Heart right ventricle (tissue), 16 donors: ENCODE data around the gene ILF2. TPM values are rescaled to one million over a fixed set of nuclear protein-coding genes. Genes with fewer than 3 reads are reported as not detected.

Experiments
- ATAC-seq, 8 donors: fragments of 200-7000 bp; cut with Tn5 transposase; one replicate each; pipeline ENCODE4 v1.9.1; 2020; ENCODE audit warnings: mild to moderate bottlenecking in 8 of 8, moderate library complexity in 8 of 8, moderate number of reproducible peaks in 1 of 8
- DNase-seq, 2 donors: peaks; one replicate each; pipeline ENCODE4 v3.0.0-alpha.2; 2020
- H3K27ac ChIP-seq, 10 donors: fragments of 200-600 bp; sonication (generic) in 2 of 10; one replicate each; pipeline versions ENCODE4 v1.5.0 to v1.8.0; 2020 to 2022; ENCODE audit warnings: mild to moderate bottlenecking in 3 of 10
- H3K27me3 ChIP-seq, 7 donors: fragments of 200-600 bp; one replicate each; pipeline ENCODE4 v1.8.0; 2021 to 2022; ENCODE audit warnings: mild to moderate bottlenecking in 2 of 7
- H3K36me3 ChIP-seq, 9 donors: fragments of 200-600 bp; sonication (generic) in 1 of 9; one replicate each; pipeline versions ENCODE4 v1.5.0 to v1.8.0; 2020 to 2022; ENCODE audit warnings: mild to moderate bottlenecking in 2 of 9
- H3K4me1 ChIP-seq, 9 donors: fragments of 200-600 bp; sonication (generic) in 1 of 9; one replicate each; pipeline versions ENCODE4 v1.5.0 to v1.8.0; 2020 to 2022; ENCODE audit warnings: mild to moderate bottlenecking in 4 of 9
- H3K4me3 ChIP-seq, 10 donors: fragments of 200-600 bp; sonication (generic) in 2 of 10; one replicate each; pipeline versions ENCODE4 v1.5.0 to v1.8.0; 2020 to 2022; ENCODE audit warnings: mild to moderate bottlenecking in 7 of 10, moderate library complexity in 2 of 10
- H3K9me3 ChIP-seq, 11 donors: fragments of 200-600 bp in 10 of 11; sonication (generic) in 2 of 11; one replicate each; pipeline versions ENCODE4 v1.5.0 to v1.8.0; 2013 to 2022; ENCODE audit warnings: mild to moderate bottlenecking in 2 of 11, control low read depth in 1 of 11, moderate library complexity in 1 of 11
- CTCF ChIP-seq, 9 donors: fragments of 200-600 bp; sonication (generic) in 2 of 9; IDR thresholded peaks; one replicate each; pipeline versions ENCODE4 v1.5.0 to v1.8.0; 2021 to 2022; ENCODE audit warnings: antibody characterized with exemption in 9 of 9, mild to moderate bottlenecking in 5 of 9, moderate library complexity in 1 of 9
- WGBS, 2 donors: extraction: QIAGEN DNeasy Blood & Tissue Kit; methylation state at CpG; one replicate each; pipeline ENCODE4 v1.1.7; 2013; ENCODE audit warnings: inconsistent platforms in 1 of 2; 5-methylcytosine and 5-hydroxymethylcytosine counted together
- intact Hi-C, 10 donors: fragments of 100-400 bp; cut with DNase I; formaldehyde crosslinking; loops; one replicate each; pipeline versions ENCODE4 v1.11.1 to v1.14.2; 2022
- polyA plus RNA-seq, 2 donors: library from polyadenylated mRNA; stranded (reverse); fragments of 200-250 nt; gene quantifications; one replicate each; pipeline ENCODE4 v1.2.3, GENCODE V29; 2013
- total RNA-seq, 10 donors: library from RNA; stranded (reverse); fragmentation: NEBNext Ultra II Directional in 3 of 10; extraction: Animal tissue kit (Norgen Biotek cat#: 25700) in 3 of 10; gene quantifications; one replicate each; pipeline versions ENCODE4 v1.2.1 to v1.2.4, GENCODE V29; 2021 to 2023
- donor health status: Arrhythmogenic right ventricular cardiomyopathy.
- donor health status: ischemic (EF 13 %, LVEDD 7.1; RV severe dilation, severe dysfunction).
- donor health status: healthy with polysubstance abuse.
- donor health status: DM: no; HTN: yes; CAD: no.
- donor health status: DM: no; HTN: no; CAD: no.
- donor health status: ischemic (EF 25% LVEDD 6.9; RV normal size, moderate dysfunction).
- donor health status: ischemic (EF 25% LVEDD 5.7; RV mildly dilated, moderate dysfunction).
- donor health status: healthy.
- donor health status: DM: yes; HTN: yes; CAD: no.
- donor health status: Ischemic cardiomyopathy.
- donor health status: ischemic (EF 35%, LVEDD 5.7; RV mildly dilated, moderate dysfunction).
- donor health status: nonischemic (EF 11% LVEDD 7.7; RV severe dilation, severe dysfunction).
- donor health status: DM: yes; HTN: yes; CAD: no.
- donor health status: PGD.
- donor health status: ischemic (EF 29% LVEDD 5.4; RV normal size, mild dysfunction).
- donor health status: nonischemic (EF 23%, LVEDD 6.1; RV moderate dilation, normal function).

ILF2 gene
- total and polyA plus RNA-seq, 12 donors: 17.3 to 114 (median 70.8) TPM

GRCh38 chr1:153616917-153617311 is 53.9 kb downstream of the ILF2 start:
- DNase-seq: peak in 1 of 2 donors; percentile 51

GRCh38 chr1:153616144-153616916 is 54.5 kb downstream of the ILF2 start, which contains the start of gene S100A14:
TSS of gene S100A14 (minus strand) at chr1:153616325. CDS start at chr1:153615858, 467 bp downstream.
- DNase-seq: peak in 1 of 2 donors; percentile 42
- WGBS, 2 donors: 59 to 63% methylated on average over 10 of the region's 10 CpGs
- peak within 1 kb of the TSS in 9 of 10 donors; percentile 26 to 70 (median 59) for H3K27ac ChIP-seq

More at GRCh38 chr1:153616917-153617311, 53.9 kb downstream of the ILF2 start:
- peak; percentile 13 to 63 (median 38) for ATAC-seq
- Histone ChIP-seq H3K27me3 (no peaks in the 10 kb centered on the region), H3K4me3 (no peak overlapping the region), H3K9me3 (no peaks in the 10 kb centered on the region), H3K36me3 (peaks cover 0 to 38% (median 13%) of the 10 kb centered on the region in 9 donors), H3K4me1 (peaks cover 5 to 30% (median 21%) of the 10 kb centered on the region in 9 donors), H3K27ac (peak overlapping the region in 9 of 10 donors; percentile 26 to 70 (median 59))
- TF ChIP-seq CTCF (IDR thresholded peaks at IDR 0.05): no peak
- WGBS, 2 donors: 74% methylated on average over 5 of the region's 5 CpGs
- intact Hi-C loops: loop anchor here in 7 of 10 donors (1.0 to 10.0 kb wide), 6 partner anchors 40 to 105 kb away; partner anchors contain the start of gene S100A6 (in 1 of the 7)

GRCh38 chr1:153615406-153615805 is 55.4 kb downstream of the ILF2 start:
- H3K4me3 ChIP-seq: no peak overlapping the region
- no peaks in the 10 kb centered on the region for H3K9me3 ChIP-seq
- DNase-seq (no peak), ATAC-seq (no peak)
- no peak for TF ChIP-seq CTCF (IDR thresholded peaks at IDR 0.05)
- H3K27ac ChIP-seq: no peak overlapping the region
- WGBS, 2 donors: 96 to 97% methylated on average over 2 of the region's 2 CpGs
- intact Hi-C loops: loop anchor here in 7 of 10 donors (5.0 to 10.0 kb wide), 4 partner anchors 38 to 103 kb away; partner anchors contain the start of gene S100A6 (in 1 of the 7)
- H3K4me1 ChIP-seq: peaks cover 5 to 44% (median 29%) of the 10 kb centered on the region in 9 donors
- H3K36me3 ChIP-seq: peaks cover 0 to 25% (median 13%) of the 10 kb centered on the region in 9 donors
- H3K27me3 ChIP-seq: no peaks in the 10 kb centered on the region

More at GRCh38 chr1:153616144-153616916, 54.5 kb downstream of the ILF2 start, which contains the start of gene S100A14:
- Histone ChIP-seq H3K4me3 (no peak within 1 kb of the TSS), H3K9me3 (no peaks in the 10 kb centered on the region), H3K27me3 (no peaks in the 10 kb centered on the region), H3K36me3 (peaks cover 0 to 34% (median 13%) of the 10 kb centered on the region in 9 donors), H3K4me1 (peaks cover 5 to 34% (median 23%) of the 10 kb centered on the region in 9 donors)
- no peak for TF ChIP-seq CTCF (IDR thresholded peaks at IDR 0.05)
- intact Hi-C loops: loop anchor here in 7 of 10 donors (2.0 to 10.0 kb wide), 5 partner anchors 39 to 104 kb away; partner anchors contain the start of gene S100A6 (in 1 of the 7)
- ATAC-seq: peak in 6 of 8 donors; percentile 8 to 47 (median 33)

GRCh38 chr1:153614906-153615305 is 55.9 kb downstream of the ILF2 start:
- H3K4me1 ChIP-seq: peaks cover 6 to 49% (median 34%) of the 10 kb centered on the region in 9 donors
- ATAC-seq: no peak
- intact Hi-C loops: loop anchor here in 8 of 10 donors (5.0 to 10.0 kb wide), 5 partner anchors 38 to 103 kb away; partner anchors contain the start of gene S100A6 (in 1 of the 8)
- no peak overlapping the region for H3K4me3 ChIP-seq
- no peaks in the 10 kb centered on the region for H3K27me3 ChIP-seq
- no peaks in the 10 kb centered on the region for H3K9me3 ChIP-seq
- H3K27ac ChIP-seq: no peak overlapping the region
- peaks cover 0 to 20% (median 9%) of the 10 kb centered on the region in 9 donors for H3K36me3 ChIP-seq
- WGBS, 2 donors: 94 to 95% methylated on average over 7 of the region's 7 CpGs
- no peak for TF ChIP-seq CTCF (IDR thresholded peaks at IDR 0.05)
- no peak for DNase-seq
